NCI-H446 (cell line): Measurements from ENCODE around the gene BBS5.
"Not testable (repeated sequence)": the region's sequence is repeated elsewhere in the genome, so short reads cannot be mapped to it uniquely, and the experiment has no call there.

Source experiments
- DNase-seq, 2 experiments: peaks; one replicate each; lab custom pipeline; 2025; lab: John Stamatoyannopoulos, UW

Gene BBS5

GRCh38 chr2:169479257-169480078 is at the start of gene BBS5:
TSS of gene BBS5 (plus strand) at chr2:169479494. CDS start at chr2:169479554, 60 bp downstream.
- DNase-seq = peak; percentile 53 to 83

- DNase-seq = not testable (repeated sequence)
Measured at GRCh38 chr2:169431772-169432171, 47.5 kb upstream of the BBS5 start.

GRCh38 chr2:169434236-169434635 is 45.1 kb upstream of the BBS5 start:
- not testable (repeated sequence) for DNase-seq

GRCh38 chr2:169438466-169439072 is 40.7 kb upstream of the BBS5 start:
- no peak for DNase-seq

GRCh38 chr2:169439900-169440299 is 39.4 kb upstream of the BBS5 start:
- no peak for DNase-seq

- DNase-seq = no peak
Measured at GRCh38 chr2:169446452-169446851, 32.8 kb upstream of the BBS5 start.

- no peak for DNase-seq
Measured at GRCh38 chr2:169448316-169448715, 31.0 kb upstream of the BBS5 start.

GRCh38 chr2:169448865-169449264 is 30.4 kb upstream of the BBS5 start:
- DNase-seq = no peak

GRCh38 chr2:169452080-169452479 is 27.2 kb upstream of the BBS5 start:
- peak; percentile 25 to 65 for DNase-seq

- not testable (repeated sequence) for DNase-seq
Measured at GRCh38 chr2:169453044-169453443, 26.2 kb upstream of the BBS5 start.

- DNase-seq = no peak
Measured at GRCh38 chr2:169461143-169461542, 18.2 kb upstream of the BBS5 start.

GRCh38 chr2:169462896-169463695 is 16.2 kb upstream of the BBS5 start:
- no peak for DNase-seq

GRCh38 chr2:169464466-169464865 is 14.8 kb upstream of the BBS5 start:
- DNase-seq = no peak

- DNase-seq = no peak
Measured at GRCh38 chr2:169464882-169465281, 14.4 kb upstream of the BBS5 start.

GRCh38 chr2:169468841-169469240 is 10.5 kb upstream of the BBS5 start:
- DNase-seq = no peak

GRCh38 chr2:169469952-169470572 is 9.2 kb upstream of the BBS5 start:
- DNase-seq = no peak

- no peak for DNase-seq
Measured at GRCh38 chr2:169472249-169472648, 7.0 kb upstream of the BBS5 start.

- DNase-seq = no peak
Measured at GRCh38 chr2:169476459-169476858, 2.8 kb upstream of the BBS5 start.

GRCh38 chr2:169478339-169478738 is 955 bp upstream of the BBS5 start:
- DNase-seq = no peak

GRCh38 chr2:169478745-169479256 is 493 bp upstream of the BBS5 start:
- no peak for DNase-seq

- DNase-seq = no peak
Measured at GRCh38 chr2:169480079-169480465, 778 bp downstream of the BBS5 start.

GRCh38 chr2:169485650-169486138 is 6.4 kb downstream of the BBS5 start:
- no peak for DNase-seq
